H1 (cell line): ENCODE results near the gene TMED5. TPM values are rescaled to one million over a fixed set of nuclear protein-coding genes. Genes with fewer than 3 reads are reported as not detected.

ENCODE experiments used
- CTCF ChIA-PET: fragments of 300-600 bp; sonication (Branson Sonifier 250); formaldehyde crosslinking; loops from one replicate; lab custom pipeline; 2021; ENCODE audit not compliant: partially characterized antibody; lab: Charles Lee
- POLR2A ChIA-PET: fragments of 300-600 bp; sonication (Branson Sonifier 250); formaldehyde crosslinking; loops from one replicate; lab custom pipeline; 2021; ENCODE audit warnings: inconsistent platforms; ENCODE audit not compliant: partially characterized antibody; lab: Charles Lee
- DNase-seq, 2 experiments: peaks; one replicate each; pipeline versions ENCODE4 v3.0.0 to v3.0.0-alpha.2; 2010 to 2022; ENCODE audit warnings: low spot score in 2 of 2, low read depth in 1 of 2, mixed read lengths in 1 of 2
- FAIRE-seq: peaks from 2 replicates; lab custom pipeline; 2011; peaks lifted over from hg19 to GRCh38; lab: Jason Lieb, UNC
- H2AFZ ChIP-seq: 2 replicates; pipeline ENCODE4 v1.8.1; 2012; ENCODE audit warnings: low read length, inconsistent platforms
- H2AK5ac ChIP-seq: 2 replicates; pipeline ENCODE4 v1.6.1; 2013; ENCODE audit warnings: low read depth, low read length
- H2BK120ac ChIP-seq: replicated peaks from 2 replicates; pipeline ENCODE3; 2013; ENCODE audit warnings: low read depth, low read length, inconsistent platforms
- H2BK12ac ChIP-seq: 2 replicates; pipeline ENCODE4 v1.6.1; 2013; ENCODE audit warnings: low read depth, low read length
- H2BK15ac ChIP-seq: 2 replicates; pipeline ENCODE4 v1.6.1; 2013; ENCODE audit warnings: low read length
- H2BK20ac ChIP-seq: 2 replicates; pipeline ENCODE4 v1.6.1; 2013; ENCODE audit warnings: low read length
- H2BK5ac ChIP-seq: 2 replicates; pipeline ENCODE4 v1.6.1; 2013; ENCODE audit warnings: low read depth, low read length
- H3K14ac ChIP-seq: 2 replicates; pipeline ENCODE4 v1.6.1; 2013; ENCODE audit warnings: inconsistent platforms; ENCODE audit not compliant: insufficient read length
- H3K18ac ChIP-seq: 2 replicates; pipeline ENCODE4 v1.6.1; 2013; ENCODE audit warnings: low read length; ENCODE audit errors: extremely low read depth
- H3K23ac ChIP-seq: 2 replicates; pipeline ENCODE4 v1.6.1; 2013; ENCODE audit warnings: inconsistent platforms; ENCODE audit not compliant: insufficient read length
- H3K23me2 ChIP-seq: 2 replicates; pipeline ENCODE4 v1.6.1; 2013; ENCODE audit warnings: low read depth, low read length
- H3K27ac ChIP-seq: 2 replicates; pipeline ENCODE4 v1.6.1; 2011; ENCODE audit warnings: low read depth, low read length, inconsistent platforms
- H3K27me3 ChIP-seq, 4 experiments: replicated peaks in 1 of 4; 1 replicate in 1 of 4; 2 replicates in 3 of 4; pipeline versions ENCODE4 v1.6.1 to v1.8.1; 2011 to 2013; ENCODE audit warnings: low read length in 3 of 4, mild to moderate bottlenecking in 3 of 4, inconsistent platforms in 2 of 4, mixed read lengths in 2 of 4, moderate library complexity in 1 of 4; ENCODE audit not compliant: control insufficient read depth in 3 of 4, insufficient read depth in 3 of 4; ENCODE audit errors: extremely low read depth in 1 of 4
- H3K36me3 ChIP-seq, 4 experiments: 2 replicates each; pipeline versions ENCODE4 v1.6.1 to v1.8.1; 2011 to 2013; ENCODE audit warnings: mild to moderate bottlenecking in 4 of 4, low read length in 3 of 4, moderate library complexity in 2 of 4, control low read depth in 1 of 4, inconsistent platforms in 1 of 4; ENCODE audit not compliant: insufficient read depth in 4 of 4, control insufficient read depth in 2 of 4
- H3K4ac ChIP-seq: replicated peaks from 2 replicates; pipeline ENCODE3; 2013; ENCODE audit warnings: low read length, low read depth, mixed read lengths, inconsistent platforms; ENCODE audit not compliant: insufficient read length
- H3K4me1 ChIP-seq, 4 experiments: replicated peaks in 1 of 4; 1 replicate in 1 of 4; 2 replicates in 3 of 4; pipeline versions ENCODE4 v1.6.1 to v1.8.1; 2011 to 2013; ENCODE audit warnings: low read length in 3 of 4, inconsistent platforms in 2 of 4, mixed read lengths in 1 of 4; ENCODE audit not compliant: insufficient read depth in 4 of 4, control insufficient read depth in 3 of 4
- H3K4me2 ChIP-seq, 2 experiments: 2 replicates each; pipeline versions ENCODE4 v1.6.1 to v1.8.1; 2011 to 2013; ENCODE audit warnings: low read depth in 2 of 2, low read length in 2 of 2, control low read depth in 1 of 2, inconsistent platforms in 1 of 2, mild to moderate bottlenecking in 1 of 2; ENCODE audit not compliant: insufficient read depth in 1 of 2
- H3K4me3 ChIP-seq, 4 experiments: fragments of 200-600, 300-600 bp in 1 of 4; sonication (generic), shearing (Covaris generic), sonication (Bioruptor Twin) in 1 of 4; 2 replicates each; pipeline versions ENCODE4 v1.5.1 to v1.8.1; 2011 to 2016; ENCODE audit warnings: low read length in 4 of 4, low read depth in 3 of 4, control low read depth in 2 of 4, inconsistent platforms in 2 of 4, mild to moderate bottlenecking in 2 of 4, mixed read lengths in 1 of 4, moderate library complexity in 1 of 4; ENCODE audit not compliant: insufficient read depth in 2 of 4; ENCODE audit errors: extremely low read depth in 1 of 4
- H3K56ac ChIP-seq: replicated peaks from 2 replicates; pipeline ENCODE3; 2013; ENCODE audit warnings: low read depth, mild to moderate bottlenecking, mixed read lengths, low read length, inconsistent platforms; ENCODE audit not compliant: insufficient read length
- H3K79me1 ChIP-seq: 2 replicates; pipeline ENCODE4 v1.6.1; 2013; ENCODE audit warnings: low read depth, low read length, control low read depth
- H3K79me2 ChIP-seq, 2 experiments: 2 replicates each; pipeline versions ENCODE4 v1.6.1 to v1.8.1; 2012 to 2013; ENCODE audit warnings: low read length in 2 of 2, mild to moderate bottlenecking in 2 of 2, inconsistent platforms in 1 of 2; ENCODE audit not compliant: insufficient read depth in 2 of 2, control insufficient read depth in 1 of 2
- H3K9ac ChIP-seq, 4 experiments: replicated peaks in 1 of 4; 1 replicate in 1 of 4; 2 replicates in 3 of 4; pipeline versions ENCODE4 v1.6.1 to v1.8.1; 2011 to 2013; ENCODE audit warnings: low read depth in 3 of 4, low read length in 3 of 4, control low read depth in 2 of 4, mild to moderate bottlenecking in 2 of 4, moderate library complexity in 2 of 4, inconsistent platforms in 1 of 4; ENCODE audit errors: extremely low read depth in 1 of 4
- H3K9me3 ChIP-seq, 2 experiments: 2 replicates each; pipeline versions ENCODE4 v1.6.1 to v1.8.1; 2012 to 2013; ENCODE audit warnings: mild to moderate bottlenecking in 2 of 2, moderate library complexity in 2 of 2, control low read depth in 1 of 2, inconsistent platforms in 1 of 2, low read depth in 1 of 2, low read length in 1 of 2, mixed read lengths in 1 of 2; ENCODE audit not compliant: insufficient read depth in 2 of 2
- H4K20me1 ChIP-seq, 2 experiments: replicated peaks in 1 of 2; 2 replicates each; pipeline versions ENCODE3 to v1.8.1; 2011 to 2013; ENCODE audit warnings: inconsistent platforms in 2 of 2, low read length in 2 of 2, mild to moderate bottlenecking in 1 of 2; ENCODE audit not compliant: insufficient read depth in 2 of 2, control insufficient read depth in 1 of 2
- H4K5ac ChIP-seq: 2 replicates; pipeline ENCODE4 v1.6.1; 2013; ENCODE audit warnings: low read length, low read depth, mixed read lengths, inconsistent platforms; ENCODE audit not compliant: insufficient read length
- H4K8ac ChIP-seq: 2 replicates; pipeline ENCODE4 v1.8.0; 2013; ENCODE audit warnings: mild to moderate bottlenecking, moderate library complexity, low read length, inconsistent platforms; ENCODE audit not compliant: insufficient read depth; ENCODE audit errors: extremely low read depth
- H4K91ac ChIP-seq: replicated peaks from 2 replicates; pipeline ENCODE3; 2013; ENCODE audit warnings: low read length, mixed read lengths, inconsistent platforms; ENCODE audit not compliant: insufficient read length
- ASH2L ChIP-seq: fragments of 200-600, 300-600 bp; sonication (generic); IDR thresholded peaks from one replicate; pipeline ENCODE4 v1.7.1; 2017; ENCODE audit warnings: low read length
- CEBPB ChIP-seq: IDR thresholded peaks from 2 replicates; pipeline ENCODE4 v1.6.1; 2012; ENCODE audit warnings: low read depth, low read length
- CHD2 ChIP-seq: IDR thresholded peaks from 2 replicates; pipeline ENCODE4 v1.6.1; 2012; ENCODE audit warnings: low read length, improper control_type of control experiment
- KDM1A ChIP-seq: fragments of 200-600, 300-600 bp; sonication (generic); IDR thresholded peaks from 2 replicates; pipeline ENCODE4 v1.7.1; 2016; ENCODE audit warnings: mild to moderate bottlenecking, low read length, borderline replicate concordance
- KDM4A ChIP-seq: IDR thresholded peaks from one replicate; pipeline ENCODE4 v1.7.1; 2012; ENCODE audit warnings: low read depth, mild to moderate bottlenecking, moderate library complexity, low read length, inconsistent platforms; ENCODE audit not compliant: severe bottlenecking
- POU5F1 ChIP-seq: IDR thresholded peaks from 2 replicates; pipeline ENCODE4 v1.6.1; 2011; ENCODE audit warnings: low read depth, mild to moderate bottlenecking, low read length, moderate library complexity
- RXRA ChIP-seq: IDR thresholded peaks from 2 replicates; pipeline ENCODE4 v1.6.1; 2011; ENCODE audit warnings: low read depth, mild to moderate bottlenecking, low read length, moderate library complexity; ENCODE audit not compliant: insufficient read depth
- SIX5 ChIP-seq: IDR thresholded peaks from 2 replicates; pipeline ENCODE4 v1.6.1; 2011; ENCODE audit warnings: mild to moderate bottlenecking, low read depth, low read length
- SUZ12 ChIP-seq: fragments of 200-600 bp; sonication (generic); IDR thresholded peaks from 2 replicates; pipeline ENCODE4 v1.6.1; 2012; ENCODE audit warnings: mild to moderate bottlenecking, inconsistent platforms, low read length, moderate library complexity, mixed read lengths
- TBP ChIP-seq: IDR thresholded peaks from 2 replicates; pipeline ENCODE4 v1.6.1; 2011; ENCODE audit warnings: low read depth, low read length, improper control_type of control experiment
- TEAD4 ChIP-seq: IDR thresholded peaks from 2 replicates; pipeline ENCODE4 v1.6.1; 2012; ENCODE audit warnings: low read depth, low read length, inconsistent platforms, mixed read lengths
- WGBS, 2 experiments: shearing (Covaris generic) in 1 of 2; methylation state at CpG; one replicate each; pipeline versions ENCODE4 v1.1.6 to v1.1.7; 2013 to 2015; ENCODE audit warnings: low lambda C conversion rate in 2 of 2, mixed read lengths in 2 of 2, inconsistent platforms in 1 of 2, low coverage in 1 of 2, missing lambda C conversion rate in 1 of 2; ENCODE audit not compliant: insufficient replicate concordance in 2 of 2, insufficient coverage in 1 of 2, insufficient read length in 1 of 2; ENCODE audit errors: extremely low coverage in 1 of 2, missing lambda C conversion rate in 1 of 2; 5-methylcytosine and 5-hydroxymethylcytosine counted together
- polyA plus RNA-seq, 7 experiments: library from polyadenylated mRNA; depleted of rRNA in 3 of 7; stranded (reverse) in 5 of 7; unstranded in 2 of 7; fragments of >200 nt in 5 of 7; fragments of 200-250 nt in 2 of 7; gene quantifications; 1 replicate in 5 of 7; 2 replicates in 1 of 7; 4 replicates in 1 of 7; pipeline versions ENCODE4 v1.2.1 to v1.2.3, GENCODE V29; 2011 to 2013; ENCODE audit warnings: missing spikeins in 2 of 7, mixed read lengths in 2 of 7
- total RNA-seq: library from RNA; stranded (reverse); fragmentation: NEBNext Ultra II Directional; extraction: Animal tissue kit (Norgen Biotek cat#: 25700); gene quantifications from 2 replicates; pipeline ENCODE4 v1.2.1, GENCODE V29; 2021

Gene TMED5
- total and polyA plus RNA-seq, 2 of the 8 experiments (the other 6 are each of a cell fraction or from before 2014, with no cell fraction given): 14.8 to 32.8 TPM

DNA sequence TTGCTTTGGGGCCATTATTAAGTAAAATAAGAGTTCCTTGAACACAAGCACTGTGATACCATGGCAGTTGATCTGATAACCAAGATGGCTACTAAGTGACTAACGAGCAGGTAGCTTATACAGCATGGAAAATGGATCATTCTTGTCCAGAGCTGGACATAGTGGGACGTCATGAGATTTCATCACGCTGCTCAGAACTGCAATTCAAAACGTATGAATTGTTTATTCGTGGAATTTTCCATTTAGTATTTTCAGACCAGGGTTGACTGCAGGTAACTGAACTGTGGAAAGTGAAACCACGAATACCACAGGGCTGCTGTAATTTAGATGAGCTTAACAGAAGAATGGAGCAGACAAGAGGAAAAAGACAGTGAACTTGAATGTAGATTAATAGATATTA lies 39.2 kb upstream of the TMED5 start:
- Histone ChIP-seq H3K4ac (no peak overlapping the region), H2BK12ac (no peak overlapping the region), H2BK20ac (no peak overlapping the region), H3K27ac (no peak overlapping the region), H3K14ac (no peak overlapping the region), H3K27me3 (no peaks in the 10 kb centered on the region), H3K36me3 (peaks cover 0 to 84% (median 21%) of the 10 kb centered on the region in 4 experiments; a peak in 6 of 8 replicates), H2BK5ac (no peak overlapping the region), H4K91ac (no peak overlapping the region), H3K9ac (no peak overlapping the region), H4K5ac (no peak overlapping the region), H3K4me1 (no peaks in the 10 kb centered on the region), H3K79me1 (no peaks in the 10 kb centered on the region), H3K9me3 (peaks cover 0 to 3% of the 10 kb centered on the region in 2 experiments; a peak in 1 of 4 replicates), H2BK120ac (no peak overlapping the region), H3K23ac (no peak overlapping the region), H3K4me3 (no peak overlapping the region), H3K56ac (no peak overlapping the region), H2AFZ (no peak overlapping the region), H3K23me2 (no peaks in the 10 kb centered on the region), H3K79me2 (no peaks in the 10 kb centered on the region), H4K20me1 (no peaks in the 10 kb centered on the region), H3K4me2 (no peak overlapping the region), H4K8ac (no peak overlapping the region), H2BK15ac (no peak overlapping the region), H3K18ac (no peak overlapping the region), H2AK5ac (no peak overlapping the region)
- TF ChIP-seq KDM4A: no peak
- no peak for TF ChIP-seq ASH2L
- no peak for TF ChIP-seq TBP
- no peak for TF ChIP-seq POU5F1
- TF ChIP-seq CEBPB: no peak
- TF ChIP-seq SIX5: no peak
- no peak for TF ChIP-seq TEAD4
- TF ChIP-seq SUZ12: no peak
- TF ChIP-seq KDM1A: no peak
- TF ChIP-seq RXRA: no peak
- no peak for TF ChIP-seq CHD2
- CTCF ChIA-PET: no interaction called here
- DNase-seq (no peak), FAIRE-seq (no peak)
- 94% methylated on average over 6 of the region's 6 CpGs; no CpG with 5 or more reads in 1 of the 2 experiments for WGBS, 2 experiments
- POLR2A ChIA-PET: no interaction called here
